ENCODE results near the gene CRYL1.

GRCh38 chr13:20407759-20408158 lies 117.9 kb downstream of the CRYL1 start:
- no peak for TF ChIP-seq ZNF655 (CRISPR knock-in tag; IDR thresholded peaks at IDR 0.05)
- TF ChIP-seq, protein P1, sequence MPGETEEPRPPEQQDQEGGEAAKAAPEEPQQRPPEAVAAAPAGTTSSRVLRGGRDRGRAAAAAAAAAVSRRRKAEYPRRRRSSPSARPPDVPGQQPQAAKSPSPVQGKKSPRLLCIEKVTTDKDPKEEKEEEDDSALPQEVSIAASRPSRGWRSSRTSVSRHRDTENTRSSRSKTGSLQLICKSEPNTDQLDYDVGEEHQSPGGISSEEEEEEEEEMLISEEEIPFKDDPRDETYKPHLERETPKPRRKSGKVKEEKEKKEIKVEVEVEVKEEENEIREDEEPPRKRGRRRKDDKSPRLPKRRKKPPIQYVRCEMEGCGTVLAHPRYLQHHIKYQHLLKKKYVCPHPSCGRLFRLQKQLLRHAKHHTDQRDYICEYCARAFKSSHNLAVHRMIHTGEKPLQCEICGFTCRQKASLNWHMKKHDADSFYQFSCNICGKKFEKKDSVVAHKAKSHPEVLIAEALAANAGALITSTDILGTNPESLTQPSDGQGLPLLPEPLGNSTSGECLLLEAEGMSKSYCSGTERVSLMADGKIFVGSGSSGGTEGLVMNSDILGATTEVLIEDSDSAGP (CRISPR knock-in tag; IDR thresholded peaks at IDR 0.05) = no peak
- no peak for TF ChIP-seq FOXA1 (IDR thresholded peaks at IDR 0.05; ENCODE audit: borderline replicate concordance)
- no peak for TF ChIP-seq HDAC2 (IDR thresholded peaks at IDR 0.05)
- TF ChIP-seq CTCF (IDR thresholded peaks at IDR 0.05 in 2 of 3, conservative IDR thresholded peaks at IDR 0.05 in 1 of 3; ENCODE audit: insufficient read depth in 2 of 3, low read depth in 1 of 3, low read length in 3 of 3) = no peak
- no peak for TF ChIP-seq ZNF12 (CRISPR knock-in tag; IDR thresholded peaks at IDR 0.05)
- no peak for TF ChIP-seq MYC (IDR thresholded peaks at IDR 0.05; ENCODE audit: low read depth, low read length)
- no peak for TF ChIP-seq MYC (CRISPR knock-in tag; IDR thresholded peaks at IDR 0.05; ENCODE audit: borderline replicate concordance, low read depth)
- no peak for TF ChIP-seq ZZZ3 (IDR thresholded peaks at IDR 0.05)
- TF ChIP-seq EZH2 (IDR thresholded peaks at IDR 0.05; ENCODE audit: borderline replicate concordance, low read depth, low read length) = no peak
- TF ChIP-seq RFX5 (IDR thresholded peaks at IDR 0.05; ENCODE audit: low read depth, low read length) = no peak
- TF ChIP-seq, protein P2, sequence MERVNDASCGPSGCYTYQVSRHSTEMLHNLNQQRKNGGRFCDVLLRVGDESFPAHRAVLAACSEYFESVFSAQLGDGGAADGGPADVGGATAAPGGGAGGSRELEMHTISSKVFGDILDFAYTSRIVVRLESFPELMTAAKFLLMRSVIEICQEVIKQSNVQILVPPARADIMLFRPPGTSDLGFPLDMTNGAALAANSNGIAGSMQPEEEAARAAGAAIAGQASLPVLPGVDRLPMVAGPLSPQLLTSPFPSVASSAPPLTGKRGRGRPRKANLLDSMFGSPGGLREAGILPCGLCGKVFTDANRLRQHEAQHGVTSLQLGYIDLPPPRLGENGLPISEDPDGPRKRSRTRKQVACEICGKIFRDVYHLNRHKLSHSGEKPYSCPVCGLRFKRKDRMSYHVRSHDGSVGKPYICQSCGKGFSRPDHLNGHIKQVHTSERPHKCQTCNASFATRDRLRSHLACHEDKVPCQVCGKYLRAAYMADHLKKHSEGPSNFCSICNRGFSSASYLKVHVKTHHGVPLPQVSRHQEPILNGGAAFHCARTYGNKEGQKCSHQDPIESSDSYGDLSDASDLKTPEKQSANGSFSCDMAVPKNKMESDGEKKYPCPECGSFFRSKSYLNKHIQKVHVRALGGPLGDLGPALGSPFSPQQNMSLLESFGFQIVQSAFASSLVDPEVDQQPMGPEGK (CRISPR knock-in tag; IDR thresholded peaks at IDR 0.05; ENCODE audit: borderline replicate concordance) = no peak

Data from K562 (cell line).